Panc1 (cell line): Measurements from ENCODE around the gene ZNF558.

Experiments
- POLR2AphosphoS5 ChIP-seq: IDR thresholded peaks from 2 replicates; pipeline ENCODE4 v1.6.1; 2012; ENCODE audit warnings: mild to moderate bottlenecking, low read depth, low read length, moderate library complexity
- REST ChIP-seq, 2 experiments: IDR thresholded peaks; 2 replicates each; pipeline ENCODE4 v1.6.1; 2011 to 2012; ENCODE audit warnings: low read depth in 2 of 2, control low read depth in 1 of 2, low read length in 1 of 2, mild to moderate bottlenecking in 1 of 2, moderate library complexity in 1 of 2; ENCODE audit not compliant: insufficient read depth in 1 of 2
- TF ChIP-seq, protein P1 (sequence below): fragments of 450-650 bp; IDR thresholded peaks from 2 replicates; pipeline ENCODE4 v1.5.1; 2017; ENCODE audit warnings: mild to moderate bottlenecking

GRCh38 chr19:8814176-8814575 lies 17.9 kb downstream of the ZNF558 start:
- TF ChIP-seq, protein P1, sequence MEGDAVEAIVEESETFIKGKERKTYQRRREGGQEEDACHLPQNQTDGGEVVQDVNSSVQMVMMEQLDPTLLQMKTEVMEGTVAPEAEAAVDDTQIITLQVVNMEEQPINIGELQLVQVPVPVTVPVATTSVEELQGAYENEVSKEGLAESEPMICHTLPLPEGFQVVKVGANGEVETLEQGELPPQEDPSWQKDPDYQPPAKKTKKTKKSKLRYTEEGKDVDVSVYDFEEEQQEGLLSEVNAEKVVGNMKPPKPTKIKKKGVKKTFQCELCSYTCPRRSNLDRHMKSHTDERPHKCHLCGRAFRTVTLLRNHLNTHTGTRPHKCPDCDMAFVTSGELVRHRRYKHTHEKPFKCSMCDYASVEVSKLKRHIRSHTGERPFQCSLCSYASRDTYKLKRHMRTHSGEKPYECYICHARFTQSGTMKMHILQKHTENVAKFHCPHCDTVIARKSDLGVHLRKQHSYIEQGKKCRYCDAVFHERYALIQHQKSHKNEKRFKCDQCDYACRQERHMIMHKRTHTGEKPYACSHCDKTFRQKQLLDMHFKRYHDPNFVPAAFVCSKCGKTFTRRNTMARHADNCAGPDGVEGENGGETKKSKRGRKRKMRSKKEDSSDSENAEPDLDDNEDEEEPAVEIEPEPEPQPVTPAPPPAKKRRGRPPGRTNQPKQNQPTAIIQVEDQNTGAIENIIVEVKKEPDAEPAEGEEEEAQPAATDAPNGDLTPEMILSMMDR: no peak
- no peak for TF ChIP-seq REST (IDR thresholded peaks at IDR 0.05; ENCODE audit: insufficient read depth in 1 of 2, low read depth in 2 of 2, low read length in 1 of 2)
- no peak for TF ChIP-seq POLR2AphosphoS5
